ENCODE data around the gene ELL2.

ELL2 gene

DNA sequence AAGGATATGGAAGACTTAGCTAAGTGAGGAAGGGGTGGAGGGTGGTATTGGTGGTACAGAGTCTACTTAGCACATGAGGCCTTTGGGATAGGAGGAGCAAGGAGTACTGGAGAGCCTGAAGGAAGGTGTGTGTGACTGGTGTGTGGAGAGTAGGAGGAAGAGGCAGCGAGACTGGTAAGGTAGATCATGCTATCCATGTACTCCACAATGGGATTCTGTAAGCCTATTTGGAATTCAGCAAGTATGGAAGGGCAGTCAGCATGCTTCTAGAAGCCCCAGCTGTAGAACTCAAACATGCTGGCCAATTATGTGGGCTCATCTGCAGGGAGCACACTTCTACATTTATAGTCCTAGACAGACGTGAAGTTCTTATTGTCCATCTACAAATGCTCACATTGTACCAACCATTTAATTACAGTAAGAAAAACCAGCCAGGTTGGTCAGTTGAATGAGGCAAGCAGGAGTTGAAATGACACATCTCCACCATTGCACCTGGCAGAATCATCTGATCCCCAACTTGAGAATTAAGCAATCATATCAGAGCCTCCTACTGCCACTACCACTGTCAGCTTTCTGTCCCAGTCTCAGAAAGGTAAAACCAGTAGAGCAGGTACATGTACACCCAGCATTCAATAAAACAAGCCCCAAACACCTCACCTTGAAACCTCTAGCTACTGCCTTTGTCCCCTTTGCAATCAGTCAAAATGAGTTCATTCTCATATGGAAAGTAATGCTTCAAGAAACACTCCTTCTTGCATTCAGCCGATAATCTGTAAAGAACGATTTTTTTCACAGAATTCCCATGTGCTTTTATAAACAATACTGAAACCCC is 78.2 kb downstream of the ELL2 start:
- no peaks in the 10 kb centered on the region for H3K9me2 ChIP-seq (replicated peaks; ENCODE audit: insufficient read depth, low read length)
- no peak overlapping the region for H3K4me2 ChIP-seq (ENCODE audit: low read depth, low read length)
- H3K36me3 ChIP-seq (replicated peaks; ENCODE audit: insufficient read depth, low read length): no peaks in the 10 kb centered on the region
- H3K4me1 ChIP-seq (ENCODE audit: low read length): no peaks in the 10 kb centered on the region
- H3F3A ChIP-seq (ENCODE audit: insufficient read depth, low read length): no peaks in the 10 kb centered on the region
- no peak overlapping the region for H3K27ac ChIP-seq (ENCODE audit: low read length)
- no peak overlapping the region for H3K9ac ChIP-seq (ENCODE audit: low read length)
- no peaks in the 10 kb centered on the region for H3K27me3 ChIP-seq (replicated peaks; ENCODE audit: insufficient read depth, low read length)
- H3K9me3 ChIP-seq (replicated peaks; ENCODE audit: insufficient read depth, low read length): no peaks in the 10 kb centered on the region
- H3K4me3 ChIP-seq (ENCODE audit: low read length): no peak overlapping the region
- no peak overlapping the region for H2AFZ ChIP-seq (ENCODE audit: low read length)
- H3K79me2 ChIP-seq (ENCODE audit: low read length): no peaks in the 10 kb centered on the region
- TF ChIP-seq EZH2 (optimal IDR thresholded peaks at IDR 0.05; ENCODE audit: low read depth, low read length) (no peak), EZH2phosphoT487 (IDR thresholded peaks at IDR 0.05; ENCODE audit: low read length) (no peak)
- TF ChIP-seq, protein P1, sequence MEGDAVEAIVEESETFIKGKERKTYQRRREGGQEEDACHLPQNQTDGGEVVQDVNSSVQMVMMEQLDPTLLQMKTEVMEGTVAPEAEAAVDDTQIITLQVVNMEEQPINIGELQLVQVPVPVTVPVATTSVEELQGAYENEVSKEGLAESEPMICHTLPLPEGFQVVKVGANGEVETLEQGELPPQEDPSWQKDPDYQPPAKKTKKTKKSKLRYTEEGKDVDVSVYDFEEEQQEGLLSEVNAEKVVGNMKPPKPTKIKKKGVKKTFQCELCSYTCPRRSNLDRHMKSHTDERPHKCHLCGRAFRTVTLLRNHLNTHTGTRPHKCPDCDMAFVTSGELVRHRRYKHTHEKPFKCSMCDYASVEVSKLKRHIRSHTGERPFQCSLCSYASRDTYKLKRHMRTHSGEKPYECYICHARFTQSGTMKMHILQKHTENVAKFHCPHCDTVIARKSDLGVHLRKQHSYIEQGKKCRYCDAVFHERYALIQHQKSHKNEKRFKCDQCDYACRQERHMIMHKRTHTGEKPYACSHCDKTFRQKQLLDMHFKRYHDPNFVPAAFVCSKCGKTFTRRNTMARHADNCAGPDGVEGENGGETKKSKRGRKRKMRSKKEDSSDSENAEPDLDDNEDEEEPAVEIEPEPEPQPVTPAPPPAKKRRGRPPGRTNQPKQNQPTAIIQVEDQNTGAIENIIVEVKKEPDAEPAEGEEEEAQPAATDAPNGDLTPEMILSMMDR (IDR thresholded peaks at IDR 0.05; ENCODE audit: low read length): no peak
- no peak for DNase-seq
- no peaks in the 10 kb centered on the region for H4K20me1 ChIP-seq (ENCODE audit: insufficient read depth, low read length)

DNA sequence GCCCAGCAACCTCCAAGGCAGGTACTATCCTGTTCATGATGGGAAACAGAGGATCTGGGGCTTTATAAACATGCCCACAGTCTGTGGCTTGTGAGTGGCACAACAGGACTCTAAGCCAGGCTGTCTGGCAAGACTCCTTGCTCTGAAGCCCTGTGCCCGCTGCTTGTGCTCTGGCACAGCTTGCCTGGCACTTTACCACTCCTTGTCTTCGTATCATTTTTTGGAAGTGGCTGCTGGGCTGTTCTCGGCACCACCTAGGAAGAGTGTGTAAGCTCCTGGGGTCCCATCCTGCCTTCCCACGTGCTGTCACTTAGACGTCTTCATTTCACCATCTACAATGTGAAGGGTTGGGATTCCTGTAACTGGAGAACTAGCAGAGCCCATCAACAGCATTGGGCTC is 79.8 kb downstream of the ELL2 start:
- Histone ChIP-seq H2AFZ (ENCODE audit: low read length) (no peak overlapping the region), H3K4me1 (ENCODE audit: low read length) (no peaks in the 10 kb centered on the region), H3K36me3 (replicated peaks; ENCODE audit: insufficient read depth, low read length) (no peaks in the 10 kb centered on the region), H3K9me3 (replicated peaks; ENCODE audit: insufficient read depth, low read length) (no peaks in the 10 kb centered on the region), H3K4me2 (ENCODE audit: low read depth, low read length) (no peak overlapping the region), H3F3A (ENCODE audit: insufficient read depth, low read length) (no peaks in the 10 kb centered on the region), H3K27ac (ENCODE audit: low read length) (no peak overlapping the region), H3K4me3 (ENCODE audit: low read length) (no peak overlapping the region), H3K9ac (ENCODE audit: low read length) (no peak overlapping the region), H4K20me1 (ENCODE audit: insufficient read depth, low read length) (no peaks in the 10 kb centered on the region), H3K9me2 (replicated peaks; ENCODE audit: insufficient read depth, low read length) (no peaks in the 10 kb centered on the region), H3K27me3 (replicated peaks; ENCODE audit: insufficient read depth, low read length) (no peaks in the 10 kb centered on the region), H3K79me2 (ENCODE audit: low read length) (no peaks in the 10 kb centered on the region)
- TF ChIP-seq, protein P1 (IDR thresholded peaks at IDR 0.05; ENCODE audit: low read length): no peak
- no peak for TF ChIP-seq EZH2 (optimal IDR thresholded peaks at IDR 0.05; ENCODE audit: low read depth, low read length)
- no peak for TF ChIP-seq EZH2phosphoT487 (IDR thresholded peaks at IDR 0.05; ENCODE audit: low read length)
- DNase-seq: no peak

DNA sequence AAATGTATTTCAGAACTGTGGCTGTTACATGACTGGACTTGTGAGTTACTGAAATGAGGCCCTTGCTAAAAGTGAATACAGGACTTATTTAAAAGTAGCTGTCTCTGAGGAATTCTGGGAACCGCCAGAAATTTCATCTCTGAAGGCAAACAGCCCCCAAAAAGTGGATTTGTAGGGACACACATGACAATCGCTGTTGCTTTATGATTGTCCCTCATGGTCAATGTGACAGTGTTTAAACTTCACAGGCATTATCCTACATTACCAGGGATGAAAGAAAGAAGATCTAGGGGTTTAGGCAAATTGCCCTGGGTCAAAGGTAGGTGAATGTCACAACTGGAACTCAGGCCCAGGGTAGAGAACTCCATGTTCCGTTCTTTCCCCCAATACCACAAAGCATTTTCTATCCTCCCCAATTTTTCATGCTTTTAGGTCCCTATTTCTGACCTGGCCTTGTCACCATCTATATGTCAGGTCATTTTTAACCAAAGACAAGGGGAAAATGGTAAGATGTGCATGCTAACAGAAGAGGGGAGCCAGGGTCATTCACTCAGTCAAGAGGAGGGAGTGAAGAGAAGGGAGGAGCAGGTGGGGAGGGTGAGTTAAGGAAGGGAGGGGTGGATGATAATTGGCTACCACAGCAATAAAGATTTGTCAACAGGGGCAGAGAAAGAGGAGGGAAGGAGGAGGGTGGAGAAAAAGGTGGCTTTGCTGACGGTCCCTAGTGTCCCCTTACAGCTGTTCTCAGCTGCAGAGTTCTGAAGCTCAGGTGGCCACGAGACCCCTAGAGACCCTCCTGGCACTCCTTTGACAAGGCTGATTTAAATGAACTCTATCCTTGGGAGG is 81.3 kb downstream of the ELL2 start:
- Histone ChIP-seq H3K9me3 (replicated peaks; ENCODE audit: insufficient read depth, low read length) (no peaks in the 10 kb centered on the region), H3K4me1 (ENCODE audit: low read length) (no peaks in the 10 kb centered on the region), H3K27ac (ENCODE audit: low read length) (no peak overlapping the region), H3K27me3 (replicated peaks; ENCODE audit: insufficient read depth, low read length) (no peaks in the 10 kb centered on the region), H2AFZ (ENCODE audit: low read length) (no peak overlapping the region), H4K20me1 (ENCODE audit: insufficient read depth, low read length) (no peaks in the 10 kb centered on the region), H3K4me2 (ENCODE audit: low read depth, low read length) (no peak overlapping the region), H3K79me2 (ENCODE audit: low read length) (no peaks in the 10 kb centered on the region), H3K9me2 (replicated peaks; ENCODE audit: insufficient read depth, low read length) (no peaks in the 10 kb centered on the region), H3K4me3 (ENCODE audit: low read length) (no peak overlapping the region), H3K36me3 (replicated peaks; ENCODE audit: insufficient read depth, low read length) (no peaks in the 10 kb centered on the region), H3K9ac (ENCODE audit: low read length) (no peak overlapping the region), H3F3A (ENCODE audit: insufficient read depth, low read length) (no peaks in the 10 kb centered on the region)
- DNase-seq: no peak
- no peak for TF ChIP-seq EZH2phosphoT487 (IDR thresholded peaks at IDR 0.05; ENCODE audit: low read length)
- TF ChIP-seq EZH2 (optimal IDR thresholded peaks at IDR 0.05; ENCODE audit: low read depth, low read length): no peak
- TF ChIP-seq, protein P1 (IDR thresholded peaks at IDR 0.05; ENCODE audit: low read length): no peak
